Peyer's patch (tissue), 4 donors: ENCODE data around the gene NOL6.

Experiments
- CTCF ChIP-seq, 6 experiments: fragments of 450-650 bp in 4 of 6; fragments of 200-600 bp in 2 of 6; sonication (generic) in 1 of 6; IDR thresholded peaks; one replicate each; pipeline ENCODE4 v1.5.1; 2017 to 2019; ENCODE audit warnings: antibody characterized with exemption in 6 of 6, mild to moderate bottlenecking in 3 of 6, moderate library complexity in 1 of 6
- POLR2A ChIP-seq, 2 donors: fragments of 450-650 bp; IDR thresholded peaks; one replicate each; pipeline ENCODE4 v1.5.1; 2017; ENCODE audit warnings: antibody characterized with exemption in 2 of 2, mild to moderate bottlenecking in 2 of 2, moderate library complexity in 2 of 2

GRCh38 chr9:33415501-33416038 lies 58.2 kb downstream of the NOL6 start:
- TF ChIP-seq CTCF (IDR thresholded peaks at IDR 0.05) (peak; percentile 21 to 86 (median 74)), POLR2A (IDR thresholded peaks at IDR 0.05) (peak in 1 of 2 donors; percentile 24)
